GM23248 (cell line): ENCODE results near the gene RNU5D-1.

ENCODE experiments used
- EZH2 ChIP-seq: fragments of 200-600 bp; sonication (generic); IDR thresholded peaks from 2 replicates; pipeline ENCODE4 v1.6.1; 2018; ENCODE audit warnings: antibody characterized with exemption, mild to moderate bottlenecking; ENCODE audit not compliant: insufficient read depth, poor library complexity, severe bottlenecking
- EZH2phosphoT487 ChIP-seq: fragments of 200-600 bp; sonication (generic); IDR thresholded peaks from 2 replicates; pipeline ENCODE4 v1.6.1; 2018; ENCODE audit warnings: antibody characterized with exemption, moderate library complexity, mild to moderate bottlenecking, low read depth; ENCODE audit not compliant: insufficient read depth

- TF ChIP-seq EZH2phosphoT487 (no peak), EZH2 (no peak)
Measured at GRCh38 chr1:44714532-44714931, 16.4 kb downstream of the RNU5D-1 start.
